NT2/D1 (cell line): Measurements from ENCODE around the gene DLG4.
A peak's percentile ranks its signal among the peaks of the same experiment; 100 is the strongest.

Source experiments
- DNase-seq: peaks from one replicate; pipeline ENCODE4 v3.0.0-alpha.2; 2011; ENCODE audit warnings: low read depth, low spot score
- H3K27me3 ChIP-seq: 2 replicates; pipeline ENCODE4 v1.6.0; 2011; ENCODE audit warnings: mild to moderate bottlenecking; ENCODE audit not compliant: insufficient read length, insufficient read depth
- H3K36me3 ChIP-seq: 2 replicates; pipeline ENCODE4 v1.6.1; 2011; ENCODE audit warnings: mild to moderate bottlenecking, low read length, mixed read lengths; ENCODE audit not compliant: insufficient read depth, insufficient read length
- H3K4me1 ChIP-seq: 2 replicates; pipeline ENCODE4 v1.5.1; 2011; ENCODE audit not compliant: insufficient read depth, insufficient read length
- H3K4me3 ChIP-seq: 2 replicates; pipeline ENCODE4 v1.5.1; 2011; ENCODE audit warnings: low read depth; ENCODE audit not compliant: insufficient read length
- H3K9ac ChIP-seq: 2 replicates; pipeline ENCODE4 v1.6.0; 2011; ENCODE audit warnings: low read depth; ENCODE audit not compliant: insufficient read length
- H3K9me3 ChIP-seq: 2 replicates; pipeline ENCODE4 v1.5.1; 2011; ENCODE audit warnings: mild to moderate bottlenecking, low read length; ENCODE audit not compliant: insufficient read depth
- SUZ12 ChIP-seq: IDR thresholded peaks from 2 replicates; pipeline ENCODE4 v1.6.1; 2011; ENCODE audit not compliant: insufficient read length, insufficient read depth; ENCODE audit errors: extremely low read depth
- YY1 ChIP-seq: IDR thresholded peaks from 2 replicates; pipeline ENCODE4 v1.6.1; 2011; ENCODE audit not compliant: insufficient read length, insufficient read depth
- ZNF274 ChIP-seq: IDR thresholded peaks from 2 replicates; pipeline ENCODE4 v1.6.1; 2011; ENCODE audit warnings: mild to moderate bottlenecking, low read depth, low read length

The DLG4 gene

GRCh38 chr17:7243453-7243729 is 23.8 kb upstream of the DLG4 start:
- DNase-seq, result no peak
- peak overlapping the region; percentile 68 for H3K9ac ChIP-seq
- peaks cover 2% of the 10 kb centered on the region for H3K4me1 ChIP-seq
- H3K36me3 ChIP-seq, result peaks cover 39% of the 10 kb centered on the region
- H3K4me3 ChIP-seq, result peak overlapping the region; percentile 92
- H3K9me3 ChIP-seq, result no peaks in the 10 kb centered on the region
- TF ChIP-seq SUZ12 (no peak), YY1 (no peak), ZNF274 (no peak)
- no peaks in the 10 kb centered on the region for H3K27me3 ChIP-seq

- peaks cover 2% of the 10 kb centered on the region for H3K4me1 ChIP-seq
- no peak for TF ChIP-seq YY1
- TF ChIP-seq ZNF274, result no peak
- no peaks in the 10 kb centered on the region for H3K27me3 ChIP-seq
- peak overlapping the region; percentile 92 for H3K4me3 ChIP-seq
- no peaks in the 10 kb centered on the region for H3K9me3 ChIP-seq
- DNase-seq, result peak; percentile 87
- H3K36me3 ChIP-seq, result peaks cover 39% of the 10 kb centered on the region
- H3K9ac ChIP-seq, result peak overlapping the region; percentile 93
Observed at GRCh38 chr17:7242717-7243452, 23.2 kb upstream of the DLG4 start.

- peaks cover 2% of the 10 kb centered on the region for H3K4me1 ChIP-seq
- peak; percentile 59 for DNase-seq
- TF ChIP-seq ZNF274, result no peak
- TF ChIP-seq SUZ12, result no peak
- TF ChIP-seq YY1, result no peak
Observed at GRCh38 chr17:7241783-7242716, 22.4 kb upstream of the DLG4 start, which contains the start of gene GABARAP. GABARAP (minus strand) TSS chr17:7242449; CDS start chr17:7242330, 119 bp downstream.

GRCh38 chr17:7241090-7241733 is 21.6 kb upstream of the DLG4 start:
- Histone ChIP-seq H3K4me3 (peak overlapping the region; percentile 92), H3K27me3 (no peaks in the 10 kb centered on the region), H3K36me3 (peaks cover 44% of the 10 kb centered on the region), H3K9ac (peak overlapping the region; percentile 93), H3K9me3 (no peaks in the 10 kb centered on the region), H3K4me1 (peaks cover 6% of the 10 kb centered on the region)
- DNase-seq, result no peak
- TF ChIP-seq ZNF274 (no peak), SUZ12 (no peak), YY1 (no peak)

More at GRCh38 chr17:7241783-7242716, 22.4 kb upstream of the DLG4 start, which contains the start of gene GABARAP:
- peak within 1 kb of the TSS; percentile 93 for H3K9ac ChIP-seq
- peak within 1 kb of the TSS; percentile 92 for H3K4me3 ChIP-seq
- H3K9me3 ChIP-seq, result no peaks in the 10 kb centered on the region
- no peaks in the 10 kb centered on the region for H3K27me3 ChIP-seq
- H3K36me3 ChIP-seq, result peaks cover 44% of the 10 kb centered on the region

GRCh38 chr17:7240375-7240774 is 20.7 kb upstream of the DLG4 start:
- Histone ChIP-seq H3K4me1 (peaks cover 9% of the 10 kb centered on the region), H3K9ac (peak overlapping the region; percentile 93), H3K27me3 (no peaks in the 10 kb centered on the region), H3K9me3 (no peaks in the 10 kb centered on the region), H3K4me3 (no peak overlapping the region), H3K36me3 (peaks cover 46% of the 10 kb centered on the region)
- TF ChIP-seq SUZ12 (no peak), YY1 (no peak), ZNF274 (no peak)
- no peak for DNase-seq

GRCh38 chr17:7239091-7240027 is 19.7 kb upstream of the DLG4 start, which contains the start of gene PHF23:
PHF23 (minus strand) TSS chr17:7239457; CDS start chr17:7239279, 178 bp downstream.
- peaks cover 49% of the 10 kb centered on the region for H3K36me3 ChIP-seq

More at GRCh38 chr17:7239091-7240027, 19.7 kb upstream of the DLG4 start, which contains the start of gene PHF23:
- peak; percentile 96 for DNase-seq
- H3K4me3 ChIP-seq, result peak within 1 kb of the TSS; percentile 86
- TF ChIP-seq SUZ12 (no peak), YY1 (no peak), ZNF274 (no peak)
- peak within 1 kb of the TSS; percentile 98 for H3K9ac ChIP-seq
- H3K4me1 ChIP-seq, result peaks cover 9% of the 10 kb centered on the region
- H3K27me3 ChIP-seq, result no peaks in the 10 kb centered on the region
- H3K9me3 ChIP-seq, result no peaks in the 10 kb centered on the region
